ENCODE measurements around the gene NBAS.

DNA sequence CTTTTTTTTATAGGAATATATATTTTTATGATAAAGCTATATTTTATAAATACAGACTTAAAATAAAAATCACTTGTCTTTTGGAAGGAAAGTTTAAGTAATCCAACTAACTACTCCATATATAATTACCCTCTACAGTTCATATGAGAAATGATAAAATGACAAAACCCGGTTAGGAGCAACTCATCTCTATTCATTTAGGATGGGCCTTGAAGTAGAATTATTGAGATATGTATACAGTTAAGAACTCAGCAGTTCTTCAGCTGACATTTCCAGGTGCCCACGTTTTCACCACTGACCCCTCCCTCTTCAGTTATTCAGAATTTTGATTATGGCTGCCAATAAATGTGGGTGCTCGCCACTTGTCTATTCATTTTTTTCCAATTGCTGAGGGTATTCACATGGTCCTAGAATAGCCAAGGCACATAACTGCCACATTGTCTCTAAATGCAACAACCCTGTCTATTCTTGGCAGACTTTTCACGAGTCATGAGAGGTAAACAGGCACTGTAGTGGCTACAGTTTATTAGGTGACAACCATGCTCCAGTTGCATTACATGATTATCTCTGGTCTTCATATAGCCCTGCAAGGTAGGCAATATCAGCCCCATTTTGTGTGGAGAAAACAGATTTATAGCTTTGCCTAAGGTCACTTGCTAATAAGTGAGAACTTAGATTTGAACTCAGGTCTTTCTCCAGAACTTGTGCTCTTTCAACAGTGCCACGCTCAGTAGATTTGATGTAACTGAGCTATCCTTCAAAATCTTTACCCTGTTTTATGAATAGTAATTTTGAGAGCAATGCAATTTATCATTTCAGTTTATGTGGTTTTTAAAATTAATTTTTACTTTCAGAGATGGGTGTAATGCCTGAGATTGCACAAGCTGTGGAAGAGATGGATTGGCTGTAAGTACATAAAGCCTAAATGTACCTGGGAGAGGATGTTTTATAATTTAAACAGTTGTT is 33.4 kb upstream of the NBAS start:
- TF ChIP-seq POLR2A (IDR thresholded peaks at IDR 0.05; ENCODE audit: low read length) (peak; percentile 13), GATA1 (IDR thresholded peaks at IDR 0.05; ENCODE audit: low read depth, low read length) (no peak)
